A549 (cell line): ENCODE data around the gene FGFBP2. TPM values are rescaled to one million over a fixed set of nuclear protein-coding genes. Genes with fewer than 3 reads are reported as not detected.

Experiments
- ATAC-seq, 2 experiments: fragments of 200-7000 bp in 1 of 2; fragments of >200 bp in 1 of 2; cut with Nextera tagmentation in 1 of 2; cut with Tn5 transposase in 1 of 2; 3 replicates each; pipeline versions ENCODE4 v1.8.0 to v1.9.1; 2018 to 2020; ENCODE audit warnings: mild to moderate bottlenecking in 1 of 2, moderate library complexity in 1 of 2
- CTCF ChIA-PET: fragments of 300-600 bp; sonication (Branson Sonifier 250); formaldehyde crosslinking; extraction: SDS; loops from one replicate; lab custom pipeline; 2021; ENCODE audit warnings: antibody characterized with exemption, inconsistent platforms; lab: Yijun Ruan, JAX
- POLR2A ChIA-PET: fragments of 350-600 bp; formaldehyde crosslinking; extraction: SDS; loops from one replicate; lab custom pipeline; 2021; ENCODE audit warnings: antibody characterized with exemption, inconsistent platforms; lab: Yijun Ruan, JAX
- DNase-seq, 2 experiments: peaks; one replicate each; pipeline versions ENCODE4 v3.0.0 to v3.0.0-alpha.2; 2011 to 2016; ENCODE audit warnings: low read depth in 1 of 2, low spot score in 1 of 2
- FAIRE-seq: peaks from 2 replicates; lab custom pipeline; 2011; peaks lifted over from hg19 to GRCh38; lab: Jason Lieb, UNC
- H3K27ac ChIP-seq, 2 experiments: fragments of >200 bp; sonication (Bioruptor Twin); formaldehyde crosslinking; 3 replicates each; pipeline ENCODE4 v1.5.1; 2016 to 2017
- H3K4me1 ChIP-seq: fragments of >200 bp; sonication (Bioruptor Twin); formaldehyde crosslinking; 3 replicates; pipeline ENCODE4 v1.6.1; 2016
- H3K4me2 ChIP-seq: fragments of >200 bp; sonication (Bioruptor Twin); formaldehyde crosslinking; 3 replicates; pipeline ENCODE4 v1.6.1; 2016
- H3K4me3 ChIP-seq: fragments of >200 bp; sonication (Bioruptor Twin); formaldehyde crosslinking; 3 replicates; pipeline ENCODE4 v1.5.1; 2016
- H3K9me3 ChIP-seq: fragments of >200 bp; sonication (Bioruptor Twin); formaldehyde crosslinking; 3 replicates; pipeline ENCODE4 v1.6.1; 2016
- CBX8 ChIP-seq: fragments of 200-600 bp; sonication (generic); IDR thresholded peaks from 2 replicates; pipeline ENCODE4 v1.6.1; 2016
- CEBPB ChIP-seq, 2 experiments: fragments of >200 bp in 1 of 2; sonication (Bioruptor Twin) in 1 of 2; formaldehyde crosslinking in 1 of 2; IDR thresholded peaks; 2 replicates each; pipeline ENCODE4 v1.6.1; 2012 to 2016
- CHD2 ChIP-seq: fragments of 150-350 bp; IDR thresholded peaks from 2 replicates; pipeline ENCODE4 v1.6.1; 2014; ENCODE audit warnings: low read length; ENCODE audit not compliant: partially characterized antibody
- EHMT2 ChIP-seq: fragments of 200-600 bp; sonication (generic); IDR thresholded peaks from 2 replicates; pipeline ENCODE4 v1.6.1; 2016; ENCODE audit warnings: antibody characterized with exemption, low read depth, mild to moderate bottlenecking, moderate library complexity
- FOSL2 ChIP-seq, 2 experiments: fragments of 450-650 bp in 1 of 2; fragments of >200 bp in 1 of 2; sonication (Bioruptor Twin) in 1 of 2; formaldehyde crosslinking; IDR thresholded peaks; 2 replicates each; pipeline versions ENCODE4 v1.5.0 to v1.6.1; 2016 to 2020; ENCODE audit warnings: mild to moderate bottlenecking in 1 of 2, moderate library complexity in 1 of 2
- HDAC2 ChIP-seq: fragments of 200-600 bp; sonication (generic); IDR thresholded peaks from 2 replicates; pipeline ENCODE4 v1.6.1; 2016
- HEYL ChIP-seq: fragments of 250-450 bp; sonication (Bioruptor Pico); IDR thresholded peaks from 2 replicates; pipeline ENCODE4 v1.8.0; 2021; ENCODE audit warnings: mild to moderate bottlenecking, moderate library complexity
- HOXB13 ChIP-seq: fragments of 250-450 bp; sonication (Bioruptor Pico); IDR thresholded peaks from 2 replicates; pipeline ENCODE4 v1.5.0; 2020; ENCODE audit warnings: low read depth, mild to moderate bottlenecking, moderate library complexity
- KDM1A ChIP-seq: fragments of 200-600 bp; sonication (generic); IDR thresholded peaks from 2 replicates; pipeline ENCODE4 v1.6.1; 2016; ENCODE audit warnings: low read depth, mild to moderate bottlenecking
- MAFK ChIP-seq: fragments of 450-650 bp; IDR thresholded peaks from 2 replicates; pipeline ENCODE4 v1.6.1; 2014; ENCODE audit not compliant: partially characterized antibody
- PHF8 ChIP-seq: fragments of 200-600 bp; sonication (generic); IDR thresholded peaks from 2 replicates; pipeline ENCODE4 v1.6.1; 2016; ENCODE audit warnings: low read depth, mild to moderate bottlenecking, antibody characterized with exemption, moderate library complexity, borderline replicate concordance
- POLR2A ChIP-seq: IDR thresholded peaks from 2 replicates; pipeline ENCODE4 v1.6.1; 2012; ENCODE audit warnings: mild to moderate bottlenecking, low read length
- RARB ChIP-seq: fragments of 250-450 bp; sonication (Bioruptor Pico); IDR thresholded peaks from 2 replicates; pipeline ENCODE4 v1.8.0; 2021; ENCODE audit warnings: mild to moderate bottlenecking, moderate library complexity
- RCOR1 ChIP-seq: fragments of 150-350 bp; IDR thresholded peaks from 2 replicates; pipeline ENCODE4 v1.6.1; 2014; ENCODE audit warnings: antibody characterized with exemption, low read length, low read depth
- RFX5 ChIP-seq: fragments of 450-650 bp; IDR thresholded peaks from 2 replicates; pipeline ENCODE4 v1.7.1; 2014; ENCODE audit warnings: antibody characterized with exemption, mild to moderate bottlenecking, moderate library complexity
- RNF2 ChIP-seq: fragments of 200-600 bp; sonication (generic); IDR thresholded peaks from 2 replicates; pipeline ENCODE4 v1.6.1; 2016; ENCODE audit warnings: low read depth, mild to moderate bottlenecking, antibody characterized with exemption, moderate library complexity, borderline replicate concordance
- SMC3 ChIP-seq: fragments of >200 bp; sonication (Bioruptor Twin); formaldehyde crosslinking; IDR thresholded peaks from 3 replicates; pipeline ENCODE4 v1.6.1; 2018; ENCODE audit warnings: inconsistent platforms
- TP53 ChIP-seq: fragments of 250-450 bp; sonication (Bioruptor Pico); IDR thresholded peaks from 2 replicates; pipeline ENCODE4 v1.5.0; 2021; ENCODE audit warnings: mild to moderate bottlenecking, moderate library complexity
- ZNF302 ChIP-seq: fragments of 250-450 bp; sonication (Bioruptor Pico); IDR thresholded peaks from 2 replicates; pipeline ENCODE4 v1.9.0; 2021; ENCODE audit warnings: inconsistent platforms, mild to moderate bottlenecking, moderate library complexity
- ZSCAN20 ChIP-seq: fragments of 250-450 bp; sonication (Bioruptor Pico); IDR thresholded peaks from 2 replicates; pipeline ENCODE4 v1.8.0; 2022; ENCODE audit warnings: mild to moderate bottlenecking, moderate library complexity
- WGBS: methylation state at CpG from one replicate; pipeline ENCODE4 v1.1.6; 2017; ENCODE audit errors: missing lambda C conversion rate; 5-methylcytosine and 5-hydroxymethylcytosine counted together
- polyA plus RNA-seq, 4 experiments: library from polyadenylated mRNA; depleted of rRNA in 3 of 4; stranded (reverse); fragments of >200 nt; fragmentation: RNase III in 1 of 4; extraction: RNeasy Plus Mini Kit Qiagen cat#74134 plus additional on column Dnase treatment in 1 of 4; gene quantifications; 2 replicates in 3 of 4; 3 replicates in 1 of 4; pipeline ENCODE4 v1.2.3, GENCODE V29; 2011 to 2017
- TF ChIP-seq, protein P1 (sequence below): IDR thresholded peaks from 2 replicates; pipeline ENCODE4 v1.6.1; 2012; ENCODE audit warnings: low read depth, borderline replicate concordance
- TF ChIP-seq, protein P2 (sequence below): fragments of 200-600 bp; sonication (generic); IDR thresholded peaks from 2 replicates; pipeline ENCODE4 v1.6.1; 2016; ENCODE audit warnings: antibody characterized with exemption, mild to moderate bottlenecking, moderate library complexity
- TF ChIP-seq, protein P3 (sequence below): fragments of 450-650 bp; IDR thresholded peaks from 2 replicates; pipeline ENCODE4 v1.6.1; 2014; ENCODE audit warnings: antibody characterized with exemption
- TF ChIP-seq, protein P4 (sequence below): fragments of 250-450 bp; sonication (Bioruptor Pico); IDR thresholded peaks from 2 replicates; pipeline ENCODE4 v1.5.0; 2020; ENCODE audit warnings: low read depth, mild to moderate bottlenecking, moderate library complexity

FGFBP2 gene
- polyA plus RNA-seq, 2 of the 4 experiments (the other 2 are of a cell fraction) = not detected

DNA sequence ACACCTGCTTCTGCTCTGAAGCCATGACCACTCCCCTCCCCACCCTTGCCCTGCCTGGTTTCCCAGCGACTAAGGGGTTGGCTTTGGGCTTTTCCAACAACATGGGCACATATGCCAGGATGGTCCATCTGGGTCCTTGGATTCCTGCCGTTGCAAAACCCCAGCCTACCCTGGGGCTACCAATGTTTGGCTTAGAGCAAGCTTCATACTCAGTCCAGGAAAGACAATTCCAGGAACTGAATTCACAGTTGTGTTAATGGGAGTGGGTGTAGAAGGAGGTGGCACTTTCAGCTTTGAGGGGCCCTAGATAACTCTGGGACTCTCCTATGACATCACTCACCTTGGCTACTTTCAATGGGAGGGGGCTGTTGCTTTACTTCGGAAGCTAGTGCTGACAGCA is 33.4 kb downstream of the FGFBP2 start:
- WGBS = 61% methylated on average over 3 of the region's 3 CpGs
- ChIA-PET POLR2A (no interaction called here), CTCF (interaction anchor here (1.6 to 3.4 kb wide), 2 partner anchors 26 to 47 kb away, joined by 7 to 13 read pairs; no protein-coding TSS in a partner anchor)
- TF ChIP-seq CEBPB (IDR thresholded peaks at IDR 0.05) (no peak), HEYL (CRISPR knock-in tag) (no peak), ZNF302 (no peak), EHMT2 (no peak), RCOR1 (no peak), PHF8 (no peak), POLR2A (no peak), MAFK (no peak), SMC3 (no peak), ZSCAN20 (no peak), RARB (CRISPR knock-in tag) (no peak), HOXB13 (CRISPR knock-in tag) (no peak), TP53 (CRISPR knock-in tag) (no peak), CHD2 (no peak)
- TF ChIP-seq, protein P1, sequence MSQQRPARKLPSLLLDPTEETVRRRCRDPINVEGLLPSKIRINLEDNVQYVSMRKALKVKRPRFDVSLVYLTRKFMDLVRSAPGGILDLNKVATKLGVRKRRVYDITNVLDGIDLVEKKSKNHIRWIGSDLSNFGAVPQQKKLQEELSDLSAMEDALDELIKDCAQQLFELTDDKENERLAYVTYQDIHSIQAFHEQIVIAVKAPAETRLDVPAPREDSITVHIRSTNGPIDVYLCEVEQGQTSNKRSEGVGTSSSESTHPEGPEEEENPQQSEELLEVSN = no peak
- TF ChIP-seq, protein P2, sequence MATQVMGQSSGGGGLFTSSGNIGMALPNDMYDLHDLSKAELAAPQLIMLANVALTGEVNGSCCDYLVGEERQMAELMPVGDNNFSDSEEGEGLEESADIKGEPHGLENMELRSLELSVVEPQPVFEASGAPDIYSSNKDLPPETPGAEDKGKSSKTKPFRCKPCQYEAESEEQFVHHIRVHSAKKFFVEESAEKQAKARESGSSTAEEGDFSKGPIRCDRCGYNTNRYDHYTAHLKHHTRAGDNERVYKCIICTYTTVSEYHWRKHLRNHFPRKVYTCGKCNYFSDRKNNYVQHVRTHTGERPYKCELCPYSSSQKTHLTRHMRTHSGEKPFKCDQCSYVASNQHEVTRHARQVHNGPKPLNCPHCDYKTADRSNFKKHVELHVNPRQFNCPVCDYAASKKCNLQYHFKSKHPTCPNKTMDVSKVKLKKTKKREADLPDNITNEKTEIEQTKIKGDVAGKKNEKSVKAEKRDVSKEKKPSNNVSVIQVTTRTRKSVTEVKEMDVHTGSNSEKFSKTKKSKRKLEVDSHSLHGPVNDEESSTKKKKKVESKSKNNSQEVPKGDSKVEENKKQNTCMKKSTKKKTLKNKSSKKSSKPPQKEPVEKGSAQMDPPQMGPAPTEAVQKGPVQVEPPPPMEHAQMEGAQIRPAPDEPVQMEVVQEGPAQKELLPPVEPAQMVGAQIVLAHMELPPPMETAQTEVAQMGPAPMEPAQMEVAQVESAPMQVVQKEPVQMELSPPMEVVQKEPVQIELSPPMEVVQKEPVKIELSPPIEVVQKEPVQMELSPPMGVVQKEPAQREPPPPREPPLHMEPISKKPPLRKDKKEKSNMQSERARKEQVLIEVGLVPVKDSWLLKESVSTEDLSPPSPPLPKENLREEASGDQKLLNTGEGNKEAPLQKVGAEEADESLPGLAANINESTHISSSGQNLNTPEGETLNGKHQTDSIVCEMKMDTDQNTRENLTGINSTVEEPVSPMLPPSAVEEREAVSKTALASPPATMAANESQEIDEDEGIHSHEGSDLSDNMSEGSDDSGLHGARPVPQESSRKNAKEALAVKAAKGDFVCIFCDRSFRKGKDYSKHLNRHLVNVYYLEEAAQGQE = no peak
- TF ChIP-seq, protein P3, sequence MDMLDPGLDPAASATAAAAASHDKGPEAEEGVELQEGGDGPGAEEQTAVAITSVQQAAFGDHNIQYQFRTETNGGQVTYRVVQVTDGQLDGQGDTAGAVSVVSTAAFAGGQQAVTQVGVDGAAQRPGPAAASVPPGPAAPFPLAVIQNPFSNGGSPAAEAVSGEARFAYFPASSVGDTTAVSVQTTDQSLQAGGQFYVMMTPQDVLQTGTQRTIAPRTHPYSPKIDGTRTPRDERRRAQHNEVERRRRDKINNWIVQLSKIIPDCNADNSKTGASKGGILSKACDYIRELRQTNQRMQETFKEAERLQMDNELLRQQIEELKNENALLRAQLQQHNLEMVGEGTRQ = no peak
- TF ChIP-seq, protein P4, sequence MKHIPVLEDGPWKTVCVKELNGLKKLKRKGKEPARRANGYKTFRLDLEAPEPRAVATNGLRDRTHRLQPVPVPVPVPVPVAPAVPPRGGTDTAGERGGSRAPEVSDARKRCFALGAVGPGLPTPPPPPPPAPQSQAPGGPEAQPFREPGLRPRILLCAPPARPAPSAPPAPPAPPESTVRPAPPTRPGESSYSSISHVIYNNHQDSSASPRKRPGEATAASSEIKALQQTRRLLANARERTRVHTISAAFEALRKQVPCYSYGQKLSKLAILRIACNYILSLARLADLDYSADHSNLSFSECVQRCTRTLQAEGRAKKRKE = no peak
- H3K4me1 ChIP-seq = no peaks in the 10 kb centered on the region
- FAIRE-seq (no peak), ATAC-seq (no peak), DNase-seq (no peak)
- H3K9me3 ChIP-seq = no peaks in the 10 kb centered on the region
- no peak overlapping the region for H3K4me2 ChIP-seq
- H3K27ac ChIP-seq = no peak overlapping the region
- no peak overlapping the region for H3K4me3 ChIP-seq

DNA sequence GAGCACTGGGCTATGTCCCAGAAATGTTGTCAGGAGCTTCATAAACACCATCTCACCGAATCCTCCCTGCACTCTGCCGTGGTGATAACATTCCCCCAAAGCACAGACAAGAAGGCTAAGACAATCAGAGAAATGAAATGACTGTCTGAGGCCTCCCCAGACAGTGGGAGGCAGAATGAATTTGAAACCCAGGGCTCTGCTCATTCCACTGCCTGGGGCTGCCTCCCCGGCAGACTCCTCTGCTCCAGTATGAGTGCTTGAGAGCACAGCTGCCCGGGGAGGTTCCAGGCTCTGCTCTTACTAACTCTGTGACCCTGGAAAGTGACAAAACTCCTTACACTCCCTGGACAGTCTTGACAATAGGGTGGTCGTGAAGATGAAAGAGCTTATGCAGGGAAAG is 34.1 kb downstream of the FGFBP2 start:
- FAIRE-seq (no peak), ATAC-seq (no peak), DNase-seq (no peak)
- POLR2A ChIA-PET = no interaction called here
- CTCF ChIA-PET = interaction anchor here (1.6 to 3.4 kb wide), 2 partner anchors 27 to 46 kb away, joined by 7 to 13 read pairs; no protein-coding TSS in a partner anchor
- H3K4me2 ChIP-seq = no peak overlapping the region
- no peak overlapping the region for H3K4me3 ChIP-seq
- H3K27ac ChIP-seq = no peak overlapping the region
- TF ChIP-seq SMC3 (no peak), FOSL2 (IDR thresholded peaks at IDR 0.05) (no peak), FOSL2 (CRISPR knock-in tag; IDR thresholded peaks at IDR 0.05) (no peak), RFX5 (no peak), EHMT2 (no peak), HDAC2 (no peak), KDM1A (no peak), RNF2 (no peak), HOXB13 (CRISPR knock-in tag) (no peak), CBX8 (no peak)
- TF ChIP-seq, protein P3 = no peak
- no peaks in the 10 kb centered on the region for H3K9me3 ChIP-seq
- 97% methylated on average over 3 of the region's 5 CpGs for WGBS
- no peaks in the 10 kb centered on the region for H3K4me1 ChIP-seq
